Measurements from ENCODE around the gene NEUROD4. TPM values are rescaled to one million over a fixed set of nuclear protein-coding genes. Genes with fewer than 3 reads are reported as not detected.

NEUROD4 gene
- total RNA-seq, 1 experiment from 2014 or later: not detected

DNA sequence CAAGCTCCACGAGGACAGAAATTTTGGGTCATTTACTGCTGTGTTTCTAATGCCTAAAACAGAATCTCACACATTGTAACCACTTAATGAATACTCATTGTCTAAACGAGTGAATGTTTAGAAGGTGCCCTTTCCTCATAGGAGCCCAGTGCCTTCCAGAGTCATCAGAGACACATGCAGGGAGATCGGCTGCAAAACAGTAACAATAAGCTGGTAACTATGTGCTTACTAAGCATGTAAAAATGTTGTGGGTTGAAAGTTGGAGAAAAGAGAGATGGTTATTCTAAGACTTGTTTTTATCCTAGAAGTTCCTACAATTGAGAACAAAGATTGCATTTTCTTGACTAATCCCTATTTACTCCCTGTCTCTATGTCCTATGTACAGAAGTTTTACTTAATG is 42.6 kb upstream of the NEUROD4 start:
- no peak for TF ChIP-seq EZH2 (IDR thresholded peaks at IDR 0.05; ENCODE audit: borderline replicate concordance, low read depth, low read length, poor library complexity, severe bottlenecking)
- TF ChIP-seq, protein P1, sequence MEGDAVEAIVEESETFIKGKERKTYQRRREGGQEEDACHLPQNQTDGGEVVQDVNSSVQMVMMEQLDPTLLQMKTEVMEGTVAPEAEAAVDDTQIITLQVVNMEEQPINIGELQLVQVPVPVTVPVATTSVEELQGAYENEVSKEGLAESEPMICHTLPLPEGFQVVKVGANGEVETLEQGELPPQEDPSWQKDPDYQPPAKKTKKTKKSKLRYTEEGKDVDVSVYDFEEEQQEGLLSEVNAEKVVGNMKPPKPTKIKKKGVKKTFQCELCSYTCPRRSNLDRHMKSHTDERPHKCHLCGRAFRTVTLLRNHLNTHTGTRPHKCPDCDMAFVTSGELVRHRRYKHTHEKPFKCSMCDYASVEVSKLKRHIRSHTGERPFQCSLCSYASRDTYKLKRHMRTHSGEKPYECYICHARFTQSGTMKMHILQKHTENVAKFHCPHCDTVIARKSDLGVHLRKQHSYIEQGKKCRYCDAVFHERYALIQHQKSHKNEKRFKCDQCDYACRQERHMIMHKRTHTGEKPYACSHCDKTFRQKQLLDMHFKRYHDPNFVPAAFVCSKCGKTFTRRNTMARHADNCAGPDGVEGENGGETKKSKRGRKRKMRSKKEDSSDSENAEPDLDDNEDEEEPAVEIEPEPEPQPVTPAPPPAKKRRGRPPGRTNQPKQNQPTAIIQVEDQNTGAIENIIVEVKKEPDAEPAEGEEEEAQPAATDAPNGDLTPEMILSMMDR (conservative IDR thresholded peaks at IDR 0.05; ENCODE audit: low read depth, low read length): no peak
- no peak overlapping the region for H3K27ac ChIP-seq (ENCODE audit: low read depth, low read length, poor library complexity, severe bottlenecking)

DNA sequence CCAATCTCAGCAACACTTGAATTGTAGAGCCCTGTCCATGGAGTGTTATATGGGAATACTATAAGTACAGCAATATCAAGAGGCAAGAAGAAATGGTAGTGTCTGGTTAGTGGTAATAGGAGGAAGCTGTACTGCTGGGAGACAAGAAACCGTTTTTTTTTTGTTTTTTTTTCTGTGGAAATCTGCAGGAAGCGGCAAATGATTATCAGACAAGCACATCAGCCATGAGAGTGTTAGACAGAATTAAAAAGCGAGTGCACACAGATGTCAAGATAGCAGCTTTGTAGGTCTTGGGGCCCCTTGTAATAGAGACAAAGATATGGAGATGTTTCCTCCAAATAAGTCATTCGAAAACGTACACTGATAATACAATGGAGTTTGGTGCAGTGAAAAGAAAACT is 41.9 kb upstream of the NEUROD4 start:
- Histone ChIP-seq H3K4me1 (ENCODE audit: insufficient read depth, low read length, poor library complexity, severe bottlenecking) (no peaks in the 10 kb centered on the region), H3K27ac (ENCODE audit: low read depth, low read length, poor library complexity, severe bottlenecking) (no peak overlapping the region), H3K36me3 (ENCODE audit: insufficient read depth, low read length, poor library complexity, severe bottlenecking) (no peaks in the 10 kb centered on the region), H3K9me3 (ENCODE audit: low read depth, low read length, poor library complexity, severe bottlenecking) (no peaks in the 10 kb centered on the region), H3K4me3 (ENCODE audit: low read depth, low read length, poor library complexity, severe bottlenecking) (no peak overlapping the region), H3K27me3 (replicated peaks; ENCODE audit: insufficient read depth, low read depth, low read length, poor library complexity) (no peaks in the 10 kb centered on the region)
- no TSS peak for BruUV-seq (replicated peaks)
- TF ChIP-seq EZH2 (IDR thresholded peaks at IDR 0.05; ENCODE audit: borderline replicate concordance, low read depth, low read length, poor library complexity, severe bottlenecking): no peak
- TF ChIP-seq, protein P1 (conservative IDR thresholded peaks at IDR 0.05; ENCODE audit: low read depth, low read length): no peak
- CTCF ChIA-PET: interaction anchor here (0.6 kb wide), 1 partner anchor 94 kb away, joined by 6 read pairs; no protein-coding TSS in a partner anchor
- intact Hi-C loops (cut with micrococcal nuclease; ENCODE audit: unreplicated experiment): no loop called here
- no peak for DNase-seq (ENCODE audit: low spot score)
- POLR2A ChIA-PET (ENCODE audit: low non-redundant PET): no interaction called here

More for the DNA sequence above, 42.6 kb upstream of the NEUROD4 start:
- ChIA-PET POLR2A (ENCODE audit: low non-redundant PET) (no interaction called here), CTCF (interaction anchor here (0.6 kb wide), 1 partner anchor 95 kb away, joined by 6 read pairs; no protein-coding TSS in a partner anchor)
- DNase-seq (ENCODE audit: low spot score): no peak
- intact Hi-C loops (cut with micrococcal nuclease; ENCODE audit: unreplicated experiment): no loop called here
- BruUV-seq (replicated peaks): no TSS peak
- no peaks in the 10 kb centered on the region for H3K4me1 ChIP-seq (ENCODE audit: insufficient read depth, low read length, poor library complexity, severe bottlenecking)
- no peaks in the 10 kb centered on the region for H3K36me3 ChIP-seq (ENCODE audit: insufficient read depth, low read length, poor library complexity, severe bottlenecking)
- H3K9me3 ChIP-seq (ENCODE audit: low read depth, low read length, poor library complexity, severe bottlenecking): no peaks in the 10 kb centered on the region
- no peaks in the 10 kb centered on the region for H3K27me3 ChIP-seq (replicated peaks; ENCODE audit: insufficient read depth, low read depth, low read length, poor library complexity)
- H3K4me3 ChIP-seq (ENCODE audit: low read depth, low read length, poor library complexity, severe bottlenecking): no peak overlapping the region

DNA sequence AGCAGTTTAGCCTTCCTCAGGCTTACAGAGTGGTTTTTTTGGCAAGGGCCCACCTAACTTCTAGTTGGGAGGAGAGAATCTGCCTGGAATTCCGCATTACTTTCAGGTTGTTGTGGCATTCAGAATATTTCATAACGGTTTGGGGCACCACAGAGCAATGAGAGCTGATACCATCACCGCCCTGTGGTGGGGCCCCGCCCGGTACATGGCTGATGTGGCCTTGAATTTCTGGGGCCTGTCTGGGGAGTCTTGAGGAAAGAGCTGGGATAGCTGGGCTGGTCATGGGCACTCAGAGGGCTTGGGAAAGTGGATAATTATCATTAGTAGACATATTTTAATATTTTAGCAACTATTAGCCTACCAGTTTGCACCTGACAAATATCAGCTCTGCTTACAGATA is 39.4 kb upstream of the NEUROD4 start:
- CTCF ChIA-PET: no interaction called here
- H3K27me3 ChIP-seq (replicated peaks; ENCODE audit: insufficient read depth, low read depth, low read length, poor library complexity): no peaks in the 10 kb centered on the region
- no TSS peak for BruUV-seq (replicated peaks)
- POLR2A ChIA-PET (ENCODE audit: low non-redundant PET): no interaction called here
- H3K36me3 ChIP-seq (ENCODE audit: insufficient read depth, low read length, poor library complexity, severe bottlenecking): no peaks in the 10 kb centered on the region
- no peak for DNase-seq (ENCODE audit: low spot score)
- H3K9me3 ChIP-seq (ENCODE audit: low read depth, low read length, poor library complexity, severe bottlenecking): no peaks in the 10 kb centered on the region
- intact Hi-C loops (cut with micrococcal nuclease; ENCODE audit: unreplicated experiment): no loop called here
- H3K4me1 ChIP-seq (ENCODE audit: insufficient read depth, low read length, poor library complexity, severe bottlenecking): no peaks in the 10 kb centered on the region
- no peak overlapping the region for H3K27ac ChIP-seq (ENCODE audit: low read depth, low read length, poor library complexity, severe bottlenecking)
- H3K4me3 ChIP-seq (ENCODE audit: low read depth, low read length, poor library complexity, severe bottlenecking): no peak overlapping the region
- no peak for TF ChIP-seq EZH2 (IDR thresholded peaks at IDR 0.05; ENCODE audit: borderline replicate concordance, low read depth, low read length, poor library complexity, severe bottlenecking)
- TF ChIP-seq, protein P1 (conservative IDR thresholded peaks at IDR 0.05; ENCODE audit: low read depth, low read length): no peak

Data from A673 (cell line).